ENCODE results near the gene MARCOL. TPM values are rescaled to one million over a fixed set of nuclear protein-coding genes. Genes with fewer than 3 reads are reported as not detected.
"Not testable (repeated sequence)": the region's sequence is repeated elsewhere in the genome, so short reads cannot be mapped to it uniquely, and the experiment has no call there.

The MARCOL gene
- polyA plus RNA-seq, 1 donor = not detected

DNA sequence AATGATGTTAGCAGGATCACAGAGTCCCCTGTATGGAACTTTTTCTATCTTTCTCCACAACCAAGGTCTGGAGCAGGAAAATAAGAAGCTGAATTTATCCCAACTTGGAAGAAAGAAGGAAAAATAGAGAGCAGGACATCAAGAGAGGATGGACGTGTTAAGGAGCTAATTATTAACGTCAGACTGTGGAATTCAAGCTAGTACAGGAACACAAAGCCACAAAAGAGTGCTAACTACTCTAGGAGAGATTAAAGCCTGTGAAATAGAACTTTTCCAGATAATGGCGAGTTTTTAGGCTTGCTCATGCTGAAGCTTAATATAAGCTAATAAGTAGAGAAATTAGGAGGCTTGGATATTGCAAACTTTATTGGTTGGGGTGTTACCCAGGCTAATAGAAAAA lies 29.6 kb downstream of the MARCOL start:
- peaks cover 4% of the 10 kb centered on the region for H3K9me3 ChIP-seq (ENCODE audit: control insufficient read depth, low read depth, low read length)
- WGBS (ENCODE audit: insufficient coverage, low lambda C conversion rate) = 20% methylated on average over 2 of the region's 3 CpGs

DNA sequence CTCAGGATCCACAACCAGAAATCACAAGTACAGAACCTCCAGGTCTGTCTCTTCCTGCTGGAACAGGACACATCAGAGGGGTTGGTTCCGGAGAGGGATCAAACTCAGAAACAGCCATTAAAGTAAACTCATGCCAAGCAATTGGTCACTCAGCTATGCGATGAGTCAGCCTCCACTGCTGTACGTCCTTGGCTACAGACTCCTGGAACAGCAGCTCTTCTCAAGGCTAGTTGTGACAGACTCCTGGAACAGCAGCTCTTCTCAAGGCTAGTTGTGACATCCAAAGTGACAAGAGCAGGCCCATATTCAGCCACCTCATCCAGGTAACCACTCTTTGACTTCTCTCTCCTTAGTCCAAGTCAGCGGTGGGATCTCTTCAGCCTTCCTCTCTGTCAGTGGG lies 30.2 kb downstream of the MARCOL start, which contains the start of gene SPINK13:
Gene SPINK13, plus strand, starts transcription at position 229 of the 400 bp plus-strand sequence. CDS start 1,279 bp downstream, outside the sequence.
- Histone ChIP-seq H3K27ac (ENCODE audit: low read length) (no peak within 1 kb of the TSS), H3K27me3 (ENCODE audit: control insufficient read depth, insufficient read depth, low read length) (no peaks in the 10 kb centered on the region), H3K9me3 (ENCODE audit: control insufficient read depth, low read depth, low read length) (peaks cover 4% of the 10 kb centered on the region), H3K4me3 (ENCODE audit: low read length) (no peak within 1 kb of the TSS), H3K36me3 (ENCODE audit: control insufficient read depth, insufficient read depth, low read length) (no peaks in the 10 kb centered on the region), H3K4me1 (ENCODE audit: control insufficient read depth, insufficient read depth, low read length) (no peaks in the 10 kb centered on the region)
- DNase-seq = peak in 1 of 2 donors; percentile 4
- WGBS (ENCODE audit: insufficient coverage, low lambda C conversion rate) = no CpG with 5 or more reads among the region's 4 CpGs

More for the DNA sequence above, 29.6 kb downstream of the MARCOL start:
- no peaks in the 10 kb centered on the region for H3K27me3 ChIP-seq (ENCODE audit: control insufficient read depth, insufficient read depth, low read length)
- no peaks in the 10 kb centered on the region for H3K4me1 ChIP-seq (ENCODE audit: control insufficient read depth, insufficient read depth, low read length)
- peak in 1 of 2 donors; percentile 4 for DNase-seq
- no peak overlapping the region for H3K4me3 ChIP-seq (ENCODE audit: low read length)
- no peak overlapping the region for H3K27ac ChIP-seq (ENCODE audit: low read length)
- H3K36me3 ChIP-seq (ENCODE audit: control insufficient read depth, insufficient read depth, low read length) = no peaks in the 10 kb centered on the region

DNA sequence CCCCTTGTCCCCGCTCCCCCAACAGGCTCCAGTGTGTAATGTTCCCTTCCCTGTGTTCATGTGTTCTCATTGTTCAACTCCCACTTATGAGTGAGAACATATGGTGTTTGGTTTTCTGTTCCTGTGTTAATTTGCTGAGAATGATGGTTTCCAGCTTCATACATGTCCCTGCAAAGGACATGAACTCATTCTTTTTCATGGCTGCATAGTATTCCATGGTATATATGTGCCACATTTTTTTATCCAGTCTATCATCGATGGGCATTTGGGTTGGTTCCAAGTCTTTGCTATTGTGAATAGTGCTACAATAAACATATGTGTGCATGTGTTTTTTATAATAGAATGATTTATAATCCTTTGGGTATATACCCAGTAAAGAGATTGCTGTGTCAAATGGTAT lies 36.8 kb downstream of the MARCOL start:
- H3K9me3 ChIP-seq (ENCODE audit: control insufficient read depth, low read depth, low read length); H3K27ac ChIP-seq (ENCODE audit: low read length); H3K4me3 ChIP-seq (ENCODE audit: low read length); H3K36me3 ChIP-seq (ENCODE audit: control insufficient read depth, insufficient read depth, low read length); H3K4me1 ChIP-seq (ENCODE audit: control insufficient read depth, insufficient read depth, low read length); H3K27me3 ChIP-seq (ENCODE audit: control insufficient read depth, insufficient read depth, low read length); DNase-seq: not testable (repeated sequence)
- WGBS (ENCODE audit: insufficient coverage, low lambda C conversion rate) = no CpG with 5 or more reads among the region's 2 CpGs

DNA sequence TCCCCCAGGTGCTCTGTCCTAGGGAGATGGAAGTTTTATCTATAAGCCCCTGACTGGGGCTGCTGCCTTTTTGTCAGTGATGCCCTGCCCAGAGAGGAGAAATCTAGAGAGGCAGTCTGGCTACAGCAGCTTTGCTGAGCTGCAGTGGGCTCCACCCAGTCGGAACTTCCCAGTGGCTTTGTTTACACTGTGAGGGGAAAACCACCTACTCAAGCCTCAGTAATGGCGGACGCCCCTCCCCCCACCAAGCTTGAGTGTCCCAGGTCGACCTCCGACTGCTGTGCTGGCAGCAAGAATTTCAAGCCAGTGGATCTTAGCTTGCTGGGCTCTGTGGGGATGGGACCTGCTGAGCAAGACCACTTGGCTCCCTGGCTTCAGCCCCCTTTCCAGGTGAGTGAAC lies 42.6 kb downstream of the MARCOL start:
- DNase-seq; H3K27me3 ChIP-seq (ENCODE audit: control insufficient read depth, insufficient read depth, low read length); H3K4me3 ChIP-seq (ENCODE audit: low read length); H3K9me3 ChIP-seq (ENCODE audit: control insufficient read depth, low read depth, low read length); H3K36me3 ChIP-seq (ENCODE audit: control insufficient read depth, insufficient read depth, low read length); H3K27ac ChIP-seq (ENCODE audit: low read length); H3K4me1 ChIP-seq (ENCODE audit: control insufficient read depth, insufficient read depth, low read length): not testable (repeated sequence)
- WGBS (ENCODE audit: insufficient coverage, low lambda C conversion rate) = no CpG with 5 or more reads among the region's 5 CpGs

DNA sequence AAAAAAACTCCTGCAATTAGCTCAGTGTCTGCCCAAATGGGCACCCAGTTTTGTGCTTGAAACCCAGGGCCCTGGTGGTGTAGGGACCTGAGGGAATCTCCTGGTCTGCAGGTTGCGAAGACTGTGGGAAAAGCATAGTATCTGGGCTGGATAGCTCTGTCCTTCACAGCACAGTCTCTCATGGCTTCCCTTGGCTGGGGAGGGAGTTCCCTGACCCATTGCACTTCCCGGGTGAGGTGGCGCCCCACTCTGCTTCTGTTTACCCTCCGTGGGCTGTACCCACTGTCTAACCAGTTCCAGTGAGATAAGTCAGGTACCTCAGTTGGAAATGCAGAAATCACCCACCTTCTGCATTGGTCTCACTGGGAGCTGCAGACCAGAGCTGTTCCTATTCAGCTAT lies 43.0 kb downstream of the MARCOL start:
- H3K4me1 ChIP-seq (ENCODE audit: control insufficient read depth, insufficient read depth, low read length); H3K27ac ChIP-seq (ENCODE audit: low read length); DNase-seq; H3K9me3 ChIP-seq (ENCODE audit: control insufficient read depth, low read depth, low read length); H3K36me3 ChIP-seq (ENCODE audit: control insufficient read depth, insufficient read depth, low read length); H3K27me3 ChIP-seq (ENCODE audit: control insufficient read depth, insufficient read depth, low read length); H3K4me3 ChIP-seq (ENCODE audit: low read length): not testable (repeated sequence)
- WGBS (ENCODE audit: insufficient coverage, low lambda C conversion rate) = no CpG with 5 or more reads among the region's 4 CpGs

DNA sequence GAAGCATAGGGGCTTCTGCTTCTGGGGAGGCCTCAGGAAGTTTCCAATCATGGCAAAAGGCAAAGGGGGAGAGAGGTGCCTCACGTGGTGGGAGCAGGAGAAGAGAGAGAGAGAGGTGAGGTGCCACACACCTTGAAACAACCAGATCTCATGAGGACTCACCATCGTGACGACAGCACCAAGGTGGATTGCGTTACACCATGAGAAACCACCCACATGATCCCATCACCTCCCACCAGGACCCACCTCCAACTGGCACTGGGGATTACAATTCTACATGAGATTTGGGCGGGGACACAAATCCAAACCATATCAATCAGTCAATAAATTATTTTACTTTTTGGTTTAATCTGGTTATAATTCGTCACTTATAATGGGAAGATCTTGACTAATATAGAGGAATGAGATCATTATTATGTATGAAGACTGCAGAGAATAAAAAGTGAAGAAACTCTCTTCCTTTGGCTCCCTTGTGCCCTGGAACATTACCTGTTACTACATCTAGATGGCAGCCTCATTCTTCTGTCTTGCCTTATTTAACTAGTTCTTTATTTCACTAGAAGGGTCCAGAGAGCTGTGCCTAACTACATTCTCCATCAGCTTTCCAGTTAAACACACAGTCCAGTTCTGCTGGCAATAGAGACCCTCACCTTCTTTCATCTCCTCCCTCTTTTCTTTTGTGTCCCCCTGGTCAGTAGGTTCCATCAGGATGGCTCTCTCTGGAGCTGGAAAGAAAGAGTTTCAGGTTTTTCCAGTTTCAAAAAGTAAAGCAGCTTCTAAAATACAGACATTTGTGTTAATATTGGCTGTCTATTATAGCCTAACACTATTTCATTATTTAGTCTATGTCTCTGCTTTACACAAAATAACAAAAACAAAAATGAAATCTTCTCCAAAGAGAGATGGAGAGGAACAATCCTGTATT lies 52.2 kb downstream of the MARCOL start:
- no peaks in the 10 kb centered on the region for H3K9me3 ChIP-seq (ENCODE audit: control insufficient read depth, low read depth, low read length)
- DNase-seq = peak in 1 of 2 donors; percentile 11
- WGBS (ENCODE audit: insufficient coverage, low lambda C conversion rate) = 33% methylated on average over 1 of the region's 6 CpGs
- no peaks in the 10 kb centered on the region for H3K36me3 ChIP-seq (ENCODE audit: control insufficient read depth, insufficient read depth, low read length)
- H3K4me3 ChIP-seq (ENCODE audit: low read length) = no peak overlapping the region
- no peaks in the 10 kb centered on the region for H3K27me3 ChIP-seq (ENCODE audit: control insufficient read depth, insufficient read depth, low read length)
- H3K27ac ChIP-seq (ENCODE audit: low read length) = no peak overlapping the region
- no peaks in the 10 kb centered on the region for H3K4me1 ChIP-seq (ENCODE audit: control insufficient read depth, insufficient read depth, low read length)

Other genes with a start within 250 kb of the MARCOL start
- 0.70 TPM for gene SPINK5, start 174.5 kb upstream of the MARCOL start, polyA plus RNA-seq
- not detected for gene SPINK14, start 70.0 kb upstream of the MARCOL start, polyA plus RNA-seq
- gene SPINK6, start 35.5 kb upstream of the MARCOL start, polyA plus RNA-seq = not detected
- gene SPINK13, start 30.3 kb downstream of the MARCOL start, polyA plus RNA-seq = not detected
- 0.06 TPM for gene SPINK7, start 73.9 kb downstream of the MARCOL start, polyA plus RNA-seq
- not detected for gene SPINK9, start 97.0 kb downstream of the MARCOL start, polyA plus RNA-seq
- gene FBXO38, start 145.4 kb downstream of the MARCOL start, polyA plus RNA-seq = 36.5 TPM

All from large intestine (tissue), 3 donors.